Spinal cord (tissue), 10 donors: Measurements from ENCODE around the gene CRIM1. TPM values are rescaled to one million over a fixed set of nuclear protein-coding genes. Genes with fewer than 3 reads are reported as not detected.

Experiments
- DNase-seq, 6 donors: peaks; one replicate each; pipeline versions ENCODE4 v3.0.0 to v3.0.0-alpha.2; 2013 to 2015; ENCODE audit warnings: low spot score in 6 of 6, low read depth in 4 of 6
- H3K27ac ChIP-seq: one replicate; pipeline ENCODE4 v1.5.1; 2013; ENCODE audit warnings: low read depth, low read length, control low read depth
- H3K27me3 ChIP-seq: one replicate; pipeline ENCODE4 v1.6.1; 2013; ENCODE audit warnings: low read length; ENCODE audit not compliant: control insufficient read depth, insufficient read depth
- H3K36me3 ChIP-seq: one replicate; pipeline ENCODE4 v1.6.1; 2013; ENCODE audit warnings: low read length; ENCODE audit not compliant: control insufficient read depth, insufficient read depth
- H3K4me1 ChIP-seq: one replicate; pipeline ENCODE4 v1.6.1; 2013; ENCODE audit warnings: low read length; ENCODE audit not compliant: control insufficient read depth, insufficient read depth
- H3K4me3 ChIP-seq: one replicate; pipeline ENCODE4 v1.5.1; 2013; ENCODE audit warnings: low read depth, low read length, control low read depth
- H3K9me3 ChIP-seq: one replicate; pipeline ENCODE4 v1.6.1; 2013; ENCODE audit warnings: low read length; ENCODE audit not compliant: control insufficient read depth, insufficient read depth
- WGBS: methylation state at CpG from one replicate; pipeline ENCODE4 v1.1.5; 2013; ENCODE audit warnings: missing lambda C conversion rate; ENCODE audit not compliant: insufficient coverage; 5-methylcytosine and 5-hydroxymethylcytosine counted together
- polyA plus RNA-seq, 2 donors: library from polyadenylated mRNA; unstranded; fragments of 120-200 nt; gene quantifications; one replicate each; pipeline ENCODE4 v1.2.1, GENCODE V29; 2013; ENCODE audit not compliant: insufficient read length in 2 of 2
- total RNA-seq, 2 donors: library from RNA; depleted of rRNA in 1 of 2; stranded (reverse); fragments of 120-200 nt in 1 of 2; fragments of >200 nt in 1 of 2; gene quantifications; one replicate each; pipeline versions ENCODE4 v1.2.3 to v1.2.4, GENCODE V29; 2013 to 2014
- donor health status: healthy.

CRIM1 gene
- total and polyA plus RNA-seq, 4 donors, result 35.9 to 63.5 (median 49.3) TPM

GRCh38 chr2:36330473-36331395 is 24.8 kb upstream of the CRIM1 start:
- no peaks in the 10 kb centered on the region for H3K36me3 ChIP-seq
- 77% methylated on average over 3 of the region's 3 CpGs for WGBS
- no peaks in the 10 kb centered on the region for H3K27me3 ChIP-seq
- no peak overlapping the region for H3K4me3 ChIP-seq
- DNase-seq, result no peak
- no peaks in the 10 kb centered on the region for H3K9me3 ChIP-seq
- no peaks in the 10 kb centered on the region for H3K4me1 ChIP-seq
- no peak overlapping the region for H3K27ac ChIP-seq

- WGBS, result 75% methylated on average over 2 of the region's 4 CpGs
- H3K4me1 ChIP-seq, result no peaks in the 10 kb centered on the region
- H3K36me3 ChIP-seq, result no peaks in the 10 kb centered on the region
- no peak for DNase-seq
- H3K9me3 ChIP-seq, result no peaks in the 10 kb centered on the region
- H3K4me3 ChIP-seq, result no peak overlapping the region
- H3K27ac ChIP-seq, result no peak overlapping the region
- no peaks in the 10 kb centered on the region for H3K27me3 ChIP-seq
Observed at GRCh38 chr2:36333350-36334012, 22.1 kb upstream of the CRIM1 start.

GRCh38 chr2:36335597-36335996 is 20.0 kb upstream of the CRIM1 start:
- Histone ChIP-seq H3K4me3 (no peak overlapping the region), H3K27me3 (no peaks in the 10 kb centered on the region), H3K9me3 (no peaks in the 10 kb centered on the region), H3K4me1 (no peaks in the 10 kb centered on the region), H3K27ac (no peak overlapping the region), H3K36me3 (no peaks in the 10 kb centered on the region)
- DNase-seq, result no peak
- 70% methylated on average over 5 of the region's 5 CpGs for WGBS

DNA sequence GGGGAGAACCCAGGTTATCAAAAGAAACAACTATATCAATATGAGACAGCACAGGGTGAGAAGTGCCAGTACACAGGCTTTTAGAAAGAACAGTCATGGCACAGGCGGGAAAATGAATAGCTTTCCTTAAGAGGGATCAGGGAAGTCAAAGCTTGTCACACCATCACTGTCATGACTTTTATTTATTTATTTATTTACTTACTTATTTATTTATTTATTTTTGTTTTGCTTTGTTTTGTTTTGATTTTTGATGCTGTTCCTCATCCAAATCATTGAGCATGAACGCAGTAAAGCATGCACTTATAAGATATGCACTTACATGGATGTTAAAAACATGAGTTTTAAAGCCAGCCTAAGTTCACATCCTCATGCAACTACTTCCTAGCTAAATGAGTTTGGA is 19.3 kb upstream of the CRIM1 start:
- no peak for DNase-seq
- Histone ChIP-seq H3K36me3 (no peaks in the 10 kb centered on the region), H3K27ac (no peak overlapping the region), H3K9me3 (no peaks in the 10 kb centered on the region), H3K4me1 (no peaks in the 10 kb centered on the region), H3K27me3 (no peaks in the 10 kb centered on the region), H3K4me3 (no peak overlapping the region)
- no CpG with 5 or more reads among the region's 2 CpGs for WGBS

DNA sequence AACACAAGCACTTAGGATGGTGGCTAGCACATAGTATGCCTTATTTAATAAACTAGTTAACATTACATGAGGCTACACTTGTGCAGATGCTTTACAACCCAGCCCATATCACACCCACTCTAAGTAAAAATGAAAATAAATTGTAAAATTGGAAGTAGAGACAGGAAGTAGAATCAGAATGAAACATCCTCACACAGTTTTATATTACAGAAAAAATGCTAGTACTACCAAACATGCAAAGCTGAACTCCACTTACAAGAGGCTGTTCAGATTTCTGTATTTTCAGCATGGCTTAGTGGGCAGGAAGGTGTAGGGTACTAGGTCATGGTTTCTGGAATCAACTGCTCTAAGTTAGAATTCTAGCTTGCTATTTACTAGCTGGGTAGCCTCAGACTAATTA is 18.2 kb upstream of the CRIM1 start:
- Histone ChIP-seq H3K27me3 (no peaks in the 10 kb centered on the region), H3K4me1 (no peaks in the 10 kb centered on the region), H3K27ac (no peak overlapping the region), H3K36me3 (no peaks in the 10 kb centered on the region), H3K9me3 (no peaks in the 10 kb centered on the region), H3K4me3 (no peak overlapping the region)
- no peak for DNase-seq

DNA sequence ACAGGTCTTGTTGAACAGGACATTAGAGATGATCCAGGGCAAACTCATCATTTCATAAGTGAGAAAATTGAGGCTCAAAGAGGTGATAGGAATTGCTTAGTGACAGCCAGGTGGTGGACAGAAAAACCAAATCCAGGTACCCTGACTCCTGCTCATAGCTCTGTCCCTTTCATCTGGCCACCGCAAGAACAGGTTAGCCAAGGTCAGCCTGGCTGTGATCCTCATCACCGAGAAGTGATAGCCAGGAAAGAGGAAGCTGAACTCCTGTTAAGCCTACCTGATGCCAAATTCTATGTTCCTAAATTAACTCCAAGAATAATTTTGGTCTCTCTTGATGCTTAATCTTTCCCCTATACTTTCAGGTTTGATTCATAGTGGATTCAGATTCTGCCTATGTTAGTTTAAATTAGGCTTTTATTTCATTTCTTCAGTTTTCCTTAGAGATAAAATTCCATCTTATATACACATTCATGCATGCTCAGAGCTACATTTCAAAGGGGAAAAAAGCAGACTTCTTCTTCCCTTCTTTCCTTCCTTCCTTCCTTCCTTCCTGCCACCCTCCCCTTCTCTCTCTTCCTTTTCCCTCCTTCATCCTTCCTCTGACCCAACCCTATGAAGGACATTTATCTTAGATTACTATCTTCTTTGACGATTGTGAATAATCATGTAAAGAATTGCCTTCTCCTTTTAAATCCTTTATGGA is 17.3 kb upstream of the CRIM1 start:
- no peaks in the 10 kb centered on the region for H3K4me1 ChIP-seq
- no peaks in the 10 kb centered on the region for H3K36me3 ChIP-seq
- WGBS, result 93% methylated on average over 2 of the region's 3 CpGs
- H3K4me3 ChIP-seq, result no peak overlapping the region
- no peaks in the 10 kb centered on the region for H3K9me3 ChIP-seq
- H3K27ac ChIP-seq, result no peak overlapping the region
- H3K27me3 ChIP-seq, result no peaks in the 10 kb centered on the region
- DNase-seq, result no peak

GRCh38 chr2:36338827-36339145 is 16.8 kb upstream of the CRIM1 start:
- Histone ChIP-seq H3K4me1 (no peaks in the 10 kb centered on the region), H3K4me3 (no peak overlapping the region), H3K36me3 (no peaks in the 10 kb centered on the region), H3K9me3 (no peaks in the 10 kb centered on the region), H3K27ac (no peak overlapping the region), H3K27me3 (no peaks in the 10 kb centered on the region)
- no CpG with 5 or more reads among the region's 1 CpG for WGBS
- no peak for DNase-seq

- no peaks in the 10 kb centered on the region for H3K4me1 ChIP-seq
- no peaks in the 10 kb centered on the region for H3K27me3 ChIP-seq
- WGBS, result 32% methylated on average over 5 of the region's 6 CpGs
- DNase-seq, result peak in 1 of 6 donors; percentile 55
- H3K9me3 ChIP-seq, result no peaks in the 10 kb centered on the region
- H3K36me3 ChIP-seq, result no peaks in the 10 kb centered on the region
- no peak overlapping the region for H3K27ac ChIP-seq
- no peak overlapping the region for H3K4me3 ChIP-seq
Observed at GRCh38 chr2:36339607-36340218, 15.9 kb upstream of the CRIM1 start.

- DNase-seq, result no peak
- Histone ChIP-seq H3K36me3 (no peaks in the 10 kb centered on the region), H3K4me3 (no peak overlapping the region), H3K4me1 (no peaks in the 10 kb centered on the region), H3K9me3 (no peaks in the 10 kb centered on the region), H3K27ac (no peak overlapping the region), H3K27me3 (no peaks in the 10 kb centered on the region)
- 60% methylated on average over 1 of the region's 3 CpGs for WGBS
Observed at GRCh38 chr2:36343606-36344005, 12.0 kb upstream of the CRIM1 start.
